ENCODE measurements around the gene STRA8.
"Not testable (repeated sequence)": the region's sequence is repeated elsewhere in the genome, so short reads cannot be mapped to it uniquely, and the experiment has no call there.

STRA8 gene

GRCh38 chr7:135205850-135206249, 27.8 kb upstream of the STRA8 start:
- no peak for DNase-seq

DNA sequence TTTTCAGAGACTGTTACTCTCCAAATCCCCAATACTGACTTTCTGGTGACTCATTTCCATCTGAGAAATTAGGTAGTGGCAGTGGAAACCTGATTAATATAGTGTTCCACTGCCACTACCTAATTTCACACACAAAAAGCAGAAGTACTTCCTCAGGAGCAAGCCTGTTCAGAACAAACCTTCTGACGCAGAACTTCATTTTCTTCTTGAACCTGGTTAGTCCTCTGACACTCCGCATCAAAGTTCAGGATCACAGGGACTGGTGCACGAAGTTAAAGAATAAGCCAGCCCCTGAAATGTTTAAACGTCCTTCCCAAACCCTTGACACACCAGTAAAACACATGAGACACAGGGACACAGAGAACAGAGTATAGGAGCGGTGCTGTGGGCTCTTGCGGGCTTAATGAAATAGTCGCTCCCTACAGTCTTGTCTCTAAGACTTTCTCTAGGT, 26.7 kb upstream of the STRA8 start:
- DNase-seq = no peak

GRCh38 chr7:135207406-135208101, 26.1 kb upstream of the STRA8 start:
- DNase-seq = no peak

DNA sequence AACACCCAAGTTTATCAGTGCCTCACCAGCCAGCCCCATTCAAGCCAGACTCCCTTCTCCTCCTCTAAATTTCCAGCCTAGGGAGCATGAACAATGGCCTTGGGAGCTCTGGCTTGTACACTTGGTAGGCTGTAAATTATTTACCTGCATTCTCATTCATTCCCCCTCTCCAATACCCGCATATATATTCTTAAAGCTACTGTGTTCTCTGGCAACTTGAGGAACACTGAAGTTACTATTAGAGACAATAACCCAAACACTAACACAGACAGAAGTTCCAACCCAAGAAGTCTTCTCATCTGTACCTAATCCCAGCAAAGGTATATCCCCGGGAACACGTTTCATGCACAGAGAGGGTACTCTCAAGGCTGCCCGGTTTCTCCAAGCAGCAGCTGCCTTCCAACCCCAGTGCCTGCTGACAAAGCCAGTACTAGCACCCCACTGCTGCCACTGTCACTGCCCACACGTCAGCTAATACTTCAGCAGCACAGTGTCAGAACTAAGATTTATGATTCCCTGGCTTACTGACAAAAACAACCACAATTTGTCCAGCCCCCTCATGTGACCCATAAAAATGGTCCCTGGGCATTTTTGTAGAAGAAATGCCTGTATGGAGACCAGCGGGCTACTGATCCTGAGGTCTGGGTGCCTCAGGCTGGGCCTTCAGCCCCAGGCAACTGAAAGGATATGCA, 25.4 kb upstream of the STRA8 start:
- DNase-seq = no peak

DNA sequence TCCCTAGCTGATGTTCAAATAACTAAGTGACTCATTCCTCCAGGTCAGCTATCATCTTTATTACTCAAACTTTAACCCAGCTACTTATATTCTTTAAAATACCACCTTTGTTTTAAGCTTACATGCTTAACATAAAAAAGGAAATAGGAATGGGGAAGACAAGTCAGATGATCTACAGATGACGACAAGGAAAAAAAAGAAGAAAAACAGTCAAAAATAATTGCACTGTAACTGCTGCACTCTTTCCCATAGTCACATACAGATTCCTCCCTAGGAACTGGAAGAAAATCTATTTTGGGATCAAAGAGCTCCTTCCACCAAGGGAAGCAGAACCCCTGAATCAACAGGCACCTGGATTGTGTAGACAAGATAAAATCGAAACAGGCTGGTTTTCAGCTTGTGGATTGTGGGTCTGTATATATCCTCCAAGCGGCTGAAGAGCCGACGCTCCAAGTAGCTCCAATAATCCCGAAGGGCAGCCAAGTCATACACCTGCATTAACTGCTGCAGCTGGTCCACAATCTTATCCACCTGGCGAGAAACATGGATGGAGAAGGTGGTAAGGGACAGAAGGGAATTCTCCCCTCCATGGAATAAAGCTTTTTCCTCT, 24.3 kb upstream of the STRA8 start:
- no peak for DNase-seq

GRCh38 chr7:135210888-135211178, 22.8 kb upstream of the STRA8 start:
- no peak for DNase-seq

GRCh38 chr7:135211179-135211945, 22.3 kb upstream of the STRA8 start, which contains the start of gene WDR91:
TSS of gene WDR91 (minus strand) at chr7:135211526. CDS start at chr7:135211502, 24 bp downstream.
- peak; percentile 97 for DNase-seq

- not testable (repeated sequence) for DNase-seq
Observed at GRCh38 chr7:135211946-135212685, 21.5 kb upstream of the STRA8 start.

GRCh38 chr7:135213831-135214230, 19.8 kb upstream of the STRA8 start:
- no peak for DNase-seq

GRCh38 chr7:135215180-135215579, 18.5 kb upstream of the STRA8 start:
- DNase-seq = no peak

- no peak for DNase-seq
Observed at GRCh38 chr7:135215698-135216097, 17.9 kb upstream of the STRA8 start.

GRCh38 chr7:135217645-135218509, 15.8 kb upstream of the STRA8 start:
- DNase-seq = no peak

DNA sequence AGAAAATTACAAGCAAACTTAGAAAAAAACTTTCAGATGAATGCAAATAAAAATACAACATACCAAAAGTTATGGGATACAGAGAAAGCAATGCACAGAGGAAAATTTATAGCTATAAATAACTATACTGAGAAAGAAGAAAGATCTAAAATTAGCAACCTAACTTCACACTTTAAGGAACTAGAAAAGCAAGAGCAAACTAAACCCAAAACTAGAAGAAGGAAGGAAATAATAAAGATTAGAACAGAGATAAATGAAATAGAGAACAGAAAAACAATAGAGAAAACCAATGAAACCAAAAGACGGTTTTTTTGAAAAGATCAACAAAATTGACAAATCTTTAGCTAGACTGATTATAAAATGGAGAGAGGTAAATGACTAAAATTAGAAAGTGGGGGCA, 9.6 kb upstream of the STRA8 start:
- DNase-seq = no peak

DNA sequence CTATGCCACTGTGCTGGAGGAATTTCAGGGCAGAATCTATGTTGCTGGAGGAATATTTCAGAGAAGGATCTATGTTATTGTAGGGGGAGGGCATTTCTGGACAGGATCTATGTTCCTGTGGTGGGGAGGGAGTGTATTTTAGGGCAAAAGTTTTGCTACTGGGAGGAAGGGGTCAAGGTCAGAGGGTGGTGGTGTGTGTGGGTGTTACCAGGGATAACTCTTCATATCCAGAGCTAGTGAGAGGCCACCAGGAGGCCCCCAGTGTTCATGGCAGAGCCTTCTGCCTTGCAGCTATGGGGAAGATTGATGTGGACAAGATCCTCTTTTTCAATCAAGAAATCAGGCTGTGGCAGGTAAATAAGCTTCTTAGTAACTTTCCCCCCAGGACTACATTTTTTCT, 2.0 kb upstream of the STRA8 start:
- no peak for DNase-seq

GRCh38 chr7:135232087-135232486, 1.6 kb upstream of the STRA8 start:
- DNase-seq = no peak

GRCh38 chr7:135232720-135233119, 918 bp upstream of the STRA8 start:
- no peak for DNase-seq

DNA sequence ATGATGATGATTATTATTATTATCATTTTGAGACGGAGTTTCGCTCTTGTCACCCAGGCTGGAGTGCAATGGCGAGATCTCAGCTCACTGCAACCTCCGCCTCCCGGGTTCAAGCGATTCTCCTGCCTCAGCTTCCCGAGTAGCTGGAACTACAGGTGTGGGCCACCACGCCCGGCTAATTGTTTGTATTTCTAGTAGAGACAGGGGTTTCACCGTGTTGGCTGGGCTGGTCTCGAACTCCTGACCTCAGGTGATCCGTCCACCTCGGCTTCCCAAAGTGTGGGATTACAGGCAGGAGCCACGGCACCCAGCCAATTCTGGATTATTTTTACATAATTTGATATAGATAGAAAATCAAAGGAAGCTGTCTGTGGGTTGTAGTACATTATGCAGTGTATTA, 457 bp downstream of the STRA8 start:
- DNase-seq = not testable (repeated sequence)

GRCh38 chr7:135234727-135235126, 1.1 kb downstream of the STRA8 start:
- no peak for DNase-seq

DNA sequence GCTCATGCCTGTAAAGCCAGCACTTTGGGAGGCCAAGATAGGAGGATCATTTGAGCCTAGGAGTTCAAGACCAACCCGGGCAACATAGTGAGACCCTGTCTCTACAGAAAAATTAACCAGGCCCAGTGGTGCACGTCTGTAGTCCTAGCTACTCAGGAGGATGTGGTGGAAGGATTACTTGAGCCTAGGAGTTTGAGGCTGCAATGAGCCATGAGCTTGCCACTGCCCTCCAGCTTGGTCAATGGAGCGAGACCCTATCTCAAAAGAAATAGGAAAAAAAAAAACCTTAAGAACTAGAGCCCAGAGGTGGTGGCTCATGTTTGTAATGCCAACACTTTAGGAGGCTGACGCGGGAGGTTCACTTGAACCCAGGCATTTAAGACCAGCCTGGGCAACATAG, 2.2 kb downstream of the STRA8 start:
- no peak for DNase-seq

DNA sequence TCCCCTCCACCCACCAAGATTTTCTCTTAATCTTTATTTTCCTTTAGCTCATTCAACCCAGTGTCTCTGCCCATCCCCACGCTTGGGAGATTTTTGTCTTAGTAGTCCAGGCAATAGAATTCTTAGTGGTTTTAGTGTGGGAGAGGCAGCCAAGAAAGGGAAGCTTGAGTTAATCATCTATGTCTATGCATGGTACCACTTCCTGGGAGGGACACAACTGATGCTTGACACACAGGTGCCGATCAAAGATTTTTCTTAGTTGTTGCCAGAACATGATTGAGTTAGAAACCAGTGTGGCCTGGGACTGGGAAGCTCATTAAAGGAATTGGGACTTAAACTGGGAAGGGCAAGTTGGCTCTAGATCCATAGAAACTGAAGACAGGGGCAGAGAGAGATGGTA, 3.1 kb downstream of the STRA8 start:
- DNase-seq = no peak

DNA sequence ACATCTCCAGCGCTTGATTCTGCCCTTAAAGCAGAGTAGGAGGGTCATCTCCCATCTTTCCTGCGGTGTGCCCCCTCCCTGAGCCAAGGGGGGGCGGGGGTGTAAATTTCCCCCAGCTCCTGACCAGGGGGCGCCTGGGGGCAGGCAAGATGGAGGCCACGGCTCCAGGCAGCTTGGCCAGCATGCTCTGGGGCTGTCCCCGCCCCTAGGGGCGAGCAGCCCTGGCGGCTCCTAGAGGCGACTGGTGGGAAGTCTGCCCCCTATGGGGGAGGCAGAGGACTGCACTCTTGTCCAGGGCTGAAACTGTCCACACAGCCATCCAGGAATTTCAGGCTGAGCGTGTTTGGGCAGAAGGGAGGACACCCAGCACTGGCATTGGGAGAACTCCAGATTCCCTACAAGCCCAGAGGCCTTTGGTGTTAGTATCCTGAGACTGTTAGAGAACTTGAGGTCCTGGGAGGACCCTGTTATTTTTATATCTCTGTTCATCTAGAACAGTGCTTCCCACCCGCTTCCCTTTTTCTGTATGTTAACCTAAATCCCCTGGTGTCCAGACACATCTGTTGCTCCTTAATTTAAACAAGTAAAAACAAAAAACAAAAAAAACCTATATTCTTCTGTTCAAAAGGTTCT, 4.6 kb downstream of the STRA8 start:
- DNase-seq = no peak

Data from CD4-positive, alpha-beta T cell treated with Interleukin-21 for 1 hour (primary cell).